GM12878 (cell line): ENCODE measurements around the gene NACA. TPM values are rescaled to one million over a fixed set of nuclear protein-coding genes. Genes with fewer than 3 reads are reported as not detected.

ENCODE experiments used
- ATAC-seq: fragments of 200-7000 bp; cut with Tn5 transposase; 3 replicates; pipeline ENCODE4 v1.9.1; 2020; ENCODE audit warnings: mild to moderate bottlenecking, moderate library complexity
- BruUV-seq: library from RNA; stranded (reverse); fragments of 400-500 nt; replicated peaks from 2 replicates; lab custom pipeline; 2021; lab: Mats Ljungman, UMichigan
- CTCF ChIA-PET: fragments of 300-600 bp; sonication (Branson Sonifier 250); formaldehyde crosslinking; extraction: SDS; loops from one replicate; lab custom pipeline; 2021; ENCODE audit warnings: inconsistent platforms; lab: Yijun Ruan, JAX
- POLR2A ChIA-PET: fragments of 350-600 bp; formaldehyde crosslinking; extraction: SDS; loops from one replicate; lab custom pipeline; 2021; ENCODE audit warnings: inconsistent platforms; lab: Charles Lee
- RAD21 ChIA-PET: fragments of 300-600 bp; sonication (Branson Sonifier 250); formaldehyde crosslinking; loops from one replicate; lab custom pipeline; 2023; ENCODE audit warnings: antibody characterized with exemption; ENCODE audit not compliant: unreplicated experiment; lab: Charles Lee
- SMC1A ChIA-PET: fragments of 300-600 bp; sonication (Branson Sonifier 250); formaldehyde crosslinking; loops from one replicate; lab custom pipeline; 2023; ENCODE audit not compliant: unreplicated experiment, uncharacterized antibody; lab: Charles Lee
- DNase-seq: peaks from one replicate; pipeline ENCODE4 v3.0.0-alpha.2; 2011; ENCODE audit warnings: low read depth, low spot score
- FAIRE-seq: peaks from 3 replicates; lab custom pipeline; 2011; peaks lifted over from hg19 to GRCh38; lab: Jason Lieb, UNC
- H2AFZ ChIP-seq: 2 replicates; pipeline ENCODE4 v1.6.0; 2011; ENCODE audit warnings: low read depth, low read length, control low read depth; ENCODE audit not compliant: control insufficient read depth
- H3K27ac ChIP-seq: 2 replicates; pipeline ENCODE4 v1.5.1; 2011; ENCODE audit warnings: control low read depth; ENCODE audit not compliant: control insufficient read depth, insufficient read depth
- H3K27me3 ChIP-seq, 2 experiments: replicated peaks in 1 of 2; 2 replicates each; pipeline versions ENCODE4 v1.6.0 to v1.6.1; 2011; ENCODE audit warnings: low read length in 1 of 2; ENCODE audit not compliant: control insufficient read depth in 2 of 2, insufficient read depth in 2 of 2
- H3K36me3 ChIP-seq, 2 experiments: 2 replicates each; pipeline ENCODE4 v1.5.1; 2011; ENCODE audit warnings: low read length in 1 of 2; ENCODE audit not compliant: control insufficient read depth in 2 of 2, insufficient read depth in 2 of 2
- H3K4me1 ChIP-seq: 2 replicates; pipeline ENCODE4 v1.6.1; 2011; ENCODE audit warnings: mild to moderate bottlenecking, low read length, moderate library complexity, mixed read lengths; ENCODE audit not compliant: control insufficient read depth, insufficient read depth
- H3K4me2 ChIP-seq: 2 replicates; pipeline ENCODE4 v1.6.0; 2011; ENCODE audit warnings: control low read depth; ENCODE audit not compliant: control insufficient read depth, insufficient read depth
- H3K4me3 ChIP-seq: fragments of 200-600 bp; sonication (generic); 2 replicates; pipeline ENCODE4 v1.5.1; 2016
- H3K79me2 ChIP-seq: 2 replicates; pipeline ENCODE4 v1.6.0; 2011; ENCODE audit warnings: low read length; ENCODE audit not compliant: control insufficient read depth, insufficient read depth
- H3K9ac ChIP-seq: 2 replicates; pipeline ENCODE4 v1.8.0; 2011; ENCODE audit warnings: low read length, control low read depth, mixed read lengths; ENCODE audit not compliant: control insufficient read depth, insufficient read depth
- H3K9me3 ChIP-seq: replicated peaks from 3 replicates; pipeline ENCODE4 v1.5.1; 2011; ENCODE audit warnings: mild to moderate bottlenecking, low read length; ENCODE audit not compliant: control insufficient read depth, insufficient read depth
- H4K20me1 ChIP-seq: 2 replicates; pipeline ENCODE4 v1.6.0; 2011; ENCODE audit not compliant: control insufficient read depth, insufficient read depth
- EP300 ChIP-seq, 2 experiments: fragments of 150-350 bp in 1 of 2; IDR thresholded peaks; 2 replicates each; pipeline ENCODE4 v1.6.1; 2011 to 2012; ENCODE audit warnings: low read depth in 2 of 2, low read length in 2 of 2, borderline replicate concordance in 1 of 2, improper control_type of control experiment in 1 of 2, inconsistent platforms in 1 of 2; ENCODE audit not compliant: control insufficient read depth in 1 of 2
- GABPA ChIP-seq: IDR thresholded peaks from 2 replicates; pipeline ENCODE4 v1.6.1; 2014; ENCODE audit warnings: antibody characterized with exemption, low read depth, mild to moderate bottlenecking, inconsistent platforms
- WGBS: methylation state at CpG from one replicate; pipeline ENCODE4 v1.1.6; 2016; ENCODE audit warnings: low lambda C conversion rate; ENCODE audit not compliant: insufficient replicate concordance, insufficient coverage; ENCODE audit errors: missing lambda C conversion rate; 5-methylcytosine and 5-hydroxymethylcytosine counted together
- in situ Hi-C: fragments of 300-500 bp; cut with MboI; formaldehyde crosslinking; loops from 9 replicates; pipeline ENCODE4 v1.14.3; 2018; ENCODE audit warnings: mixed read lengths
- intact Hi-C: fragments of 100-400 bp; cut with micrococcal nuclease; formaldehyde crosslinking; loops from one replicate; pipeline ENCODE4 v1.14.2; 2022; ENCODE audit not compliant: unreplicated experiment
- polyA plus RNA-seq, 11 experiments: library from polyadenylated mRNA; depleted of rRNA in 4 of 11; unstranded in 6 of 11; stranded (reverse) in 5 of 11; fragments of >200 nt; fragmentation: Nextera tagmentation in 4 of 11; fragmentation: Illumina TruSeq in 1 of 11; extraction: Ambion mirVana in 4 of 11; extraction: Trizol in 1 of 11; gene quantifications; 1 replicate in 1 of 11; 2 replicates in 10 of 11; pipeline versions ENCODE4 v1.2.1 to v1.2.3, GENCODE V29; 2011 to 2016; ENCODE audit warnings: inconsistent platforms in 2 of 11, missing spikeins in 2 of 11, low read depth in 1 of 11
- total RNA-seq, 4 experiments: library from RNA; depleted of rRNA in 3 of 4; stranded (reverse); fragments of >200 nt in 3 of 4; fragmentation: Illumina TruSeq in 1 of 4; extraction: Trizol in 1 of 4; gene quantifications; 2 replicates each; pipeline versions ENCODE4 v1.2.1 to v1.2.3, GENCODE V29; 2013 to 2021
- TF ChIP-seq, protein P1 (sequence below): fragments of 450-650 bp; IDR thresholded peaks from 2 replicates; pipeline ENCODE4 v1.6.1; 2017; ENCODE audit warnings: mild to moderate bottlenecking
- TF ChIP-seq, protein P2 (sequence below): fragments of 450-650 bp; IDR thresholded peaks from 2 replicates; pipeline ENCODE4 v1.6.1; 2017; ENCODE audit warnings: borderline replicate concordance

Gene NACA
- total and polyA plus RNA-seq, 10 of the 15 experiments (the other 5 are each of a cell fraction or from before 2014, with no cell fraction given) = 1,181 to 2,782 (median 1,905) TPM

DNA sequence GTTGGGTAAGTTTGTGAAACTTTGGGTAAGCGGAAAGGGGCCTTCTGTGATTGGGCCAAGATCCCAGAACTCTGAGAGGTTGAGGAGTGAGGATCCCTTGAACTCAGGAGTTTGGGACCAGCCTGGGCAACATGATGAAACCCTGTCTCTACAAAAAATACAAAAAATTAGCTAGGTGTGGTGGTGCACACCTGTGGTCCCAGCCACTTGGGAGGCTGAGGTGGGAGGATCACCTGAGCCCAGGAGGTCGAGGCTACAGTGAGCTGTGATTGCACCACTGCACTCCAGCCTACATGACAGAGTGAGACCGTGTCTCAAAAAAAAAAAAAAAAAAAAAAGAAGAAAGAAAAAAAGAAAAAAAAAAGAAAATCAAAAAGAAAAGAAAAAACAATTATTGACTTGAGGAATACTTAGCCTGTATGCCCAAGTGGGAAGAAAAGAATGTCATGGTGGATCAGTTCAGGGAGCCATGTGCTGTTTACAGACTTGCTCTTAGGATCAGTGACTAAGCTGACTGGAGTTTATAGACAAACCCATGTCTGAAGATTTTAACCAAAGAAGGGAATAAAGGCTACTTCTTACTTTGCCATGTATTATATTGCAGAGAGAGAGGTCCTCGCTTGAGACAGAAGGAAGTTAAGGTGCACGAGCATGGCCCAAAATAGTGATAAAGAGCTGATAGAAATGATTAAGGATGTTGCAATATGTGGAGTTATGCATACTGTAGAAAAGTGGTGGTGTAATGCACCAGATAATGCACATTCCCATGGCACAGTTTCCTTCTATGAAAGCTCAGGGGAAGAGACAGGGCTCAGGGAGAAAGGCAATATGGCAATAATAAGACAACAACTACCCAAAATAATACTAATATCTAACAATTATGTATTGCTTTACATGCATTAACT lies 38.9 kb upstream of the NACA start:
- TF ChIP-seq EP300 (IDR thresholded peaks at IDR 0.05; ENCODE audit: borderline replicate concordance in 1 of 2, control insufficient read depth in 1 of 2, low read depth in 2 of 2, low read length in 2 of 2) = no peak
- no peak for ATAC-seq
- Histone ChIP-seq H3K9me3 (no peaks in the 10 kb centered on the region), H3K27me3 (no peaks in the 10 kb centered on the region), H3K79me2 (no peaks in the 10 kb centered on the region), H2AFZ (no peak overlapping the region), H3K4me2 (no peak overlapping the region), H3K4me3 (no peak overlapping the region), H3K4me1 (peaks cover 12% of the 10 kb centered on the region), H3K9ac (no peak overlapping the region), H3K36me3 (no peaks in the 10 kb centered on the region), H4K20me1 (no peaks in the 10 kb centered on the region), H3K27ac (no peak overlapping the region)
- RAD21 ChIA-PET = interaction anchor here (0.6 to 4.7 kb wide), 7 partner anchors 37 to 645 kb away, joined by 3 to 29 read pairs (median 3); no protein-coding TSS in a partner anchor
- no peak for FAIRE-seq
- SMC1A ChIA-PET = interaction anchor here (1.5 to 12.1 kb wide), 4 partner anchors 223 to 348 kb away, joined by 6 to 125 read pairs (median 11); partner anchors contain the start of genes STAT6 and ZBTB39
- CTCF ChIA-PET = interaction anchor here (0.8 to 9.3 kb wide), 11 partner anchors 10 to 348 kb away, joined by 3 to 127 read pairs (median 5); partner anchors contain the start of genes NACA and ZBTB39
- 50% methylated on average over 4 of the region's 5 CpGs for WGBS
- no peak for DNase-seq
- in situ Hi-C loops = no loop called here
- POLR2A ChIA-PET = interaction anchor here (0.6 kb wide), 1 partner anchor 17 kb away, joined by 4 read pairs; no protein-coding TSS in a partner anchor
- no TSS peak for BruUV-seq
- intact Hi-C loops = no loop called here

DNA sequence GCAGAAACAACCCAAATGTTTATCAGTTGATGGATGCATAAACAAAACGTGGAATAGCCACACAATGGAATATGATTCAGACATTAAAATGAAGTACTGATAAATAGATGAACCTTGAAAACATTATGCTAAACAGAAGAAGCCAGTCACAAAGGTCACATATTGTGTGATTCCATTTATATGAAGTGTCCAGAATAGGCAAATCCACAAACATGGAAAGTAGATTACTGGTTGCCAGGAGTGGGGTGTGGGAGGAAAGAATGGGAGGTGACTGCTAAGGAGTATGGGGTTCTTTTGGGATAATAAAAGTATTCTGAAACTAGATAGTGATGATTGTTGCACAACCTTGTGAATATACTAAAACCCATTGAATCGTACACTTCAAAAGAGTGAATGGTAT lies 36.7 kb upstream of the NACA start:
- Histone ChIP-seq H3K79me2 (no peaks in the 10 kb centered on the region), H3K27ac (no peak overlapping the region), H2AFZ (no peak overlapping the region), H3K27me3 (no peaks in the 10 kb centered on the region), H3K36me3 (no peaks in the 10 kb centered on the region), H3K4me1 (peaks cover 9% of the 10 kb centered on the region), H3K9ac (no peak overlapping the region), H3K9me3 (no peaks in the 10 kb centered on the region; the same call in 1 of the 3 replicates), H4K20me1 (no peaks in the 10 kb centered on the region), H3K4me3 (no peak overlapping the region), H3K4me2 (no peak overlapping the region)
- ChIA-PET POLR2A (interaction anchor here (2.1 kb wide), 1 partner anchor 227 kb away, joined by 5 read pairs; no protein-coding TSS in a partner anchor), CTCF (interaction anchor here (1.0 to 9.3 kb wide), 11 partner anchors 8 to 350 kb away, joined by 3 to 127 read pairs (median 5); partner anchors contain the start of genes STAT6 and ZBTB39), SMC1A (interaction anchor here (0.6 to 12.1 kb wide), 8 partner anchors 78 to 350 kb away, joined by 3 to 125 read pairs (median 5); partner anchors contain the start of genes STAT6 and ZBTB39), RAD21 (interaction anchor here (1.4 to 4.7 kb wide), 3 partner anchors 13 to 239 kb away, joined by 3 to 29 read pairs (median 4); no protein-coding TSS in a partner anchor)
- in situ Hi-C loops (no loop called here), intact Hi-C loops (no loop called here)
- DNase-seq (no peak), ATAC-seq (no peak), FAIRE-seq (no peak)
- WGBS = 25% methylated on average over 2 of the region's 2 CpGs
- BruUV-seq = no TSS peak
- TF ChIP-seq, protein P1, sequence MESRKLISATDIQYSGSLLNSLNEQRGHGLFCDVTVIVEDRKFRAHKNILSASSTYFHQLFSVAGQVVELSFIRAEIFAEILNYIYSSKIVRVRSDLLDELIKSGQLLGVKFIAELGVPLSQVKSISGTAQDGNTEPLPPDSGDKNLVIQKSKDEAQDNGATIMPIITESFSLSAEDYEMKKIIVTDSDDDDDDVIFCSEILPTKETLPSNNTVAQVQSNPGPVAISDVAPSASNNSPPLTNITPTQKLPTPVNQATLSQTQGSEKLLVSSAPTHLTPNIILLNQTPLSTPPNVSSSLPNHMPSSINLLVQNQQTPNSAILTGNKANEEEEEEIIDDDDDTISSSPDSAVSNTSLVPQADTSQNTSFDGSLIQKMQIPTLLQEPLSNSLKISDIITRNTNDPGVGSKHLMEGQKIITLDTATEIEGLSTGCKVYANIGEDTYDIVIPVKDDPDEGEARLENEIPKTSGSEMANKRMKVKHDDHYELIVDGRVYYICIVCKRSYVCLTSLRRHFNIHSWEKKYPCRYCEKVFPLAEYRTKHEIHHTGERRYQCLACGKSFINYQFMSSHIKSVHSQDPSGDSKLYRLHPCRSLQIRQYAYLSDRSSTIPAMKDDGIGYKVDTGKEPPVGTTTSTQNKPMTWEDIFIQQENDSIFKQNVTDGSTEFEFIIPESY = no peak
- TF ChIP-seq GABPA = no peak
- TF ChIP-seq, protein P2, sequence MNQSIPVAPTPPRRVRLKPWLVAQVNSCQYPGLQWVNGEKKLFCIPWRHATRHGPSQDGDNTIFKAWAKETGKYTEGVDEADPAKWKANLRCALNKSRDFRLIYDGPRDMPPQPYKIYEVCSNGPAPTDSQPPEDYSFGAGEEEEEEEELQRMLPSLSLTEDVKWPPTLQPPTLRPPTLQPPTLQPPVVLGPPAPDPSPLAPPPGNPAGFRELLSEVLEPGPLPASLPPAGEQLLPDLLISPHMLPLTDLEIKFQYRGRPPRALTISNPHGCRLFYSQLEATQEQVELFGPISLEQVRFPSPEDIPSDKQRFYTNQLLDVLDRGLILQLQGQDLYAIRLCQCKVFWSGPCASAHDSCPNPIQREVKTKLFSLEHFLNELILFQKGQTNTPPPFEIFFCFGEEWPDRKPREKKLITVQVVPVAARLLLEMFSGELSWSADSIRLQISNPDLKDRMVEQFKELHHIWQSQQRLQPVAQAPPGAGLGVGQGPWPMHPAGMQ = no peak
